ENCODE results near the gene FAM124B. TPM values are rescaled to one million over a fixed set of nuclear protein-coding genes. Genes with fewer than 3 reads are reported as not detected.

FAM124B gene
- polyA plus RNA-seq, 1 of the 3 experiments (the other 2 are of a cell fraction), result not detected

DNA sequence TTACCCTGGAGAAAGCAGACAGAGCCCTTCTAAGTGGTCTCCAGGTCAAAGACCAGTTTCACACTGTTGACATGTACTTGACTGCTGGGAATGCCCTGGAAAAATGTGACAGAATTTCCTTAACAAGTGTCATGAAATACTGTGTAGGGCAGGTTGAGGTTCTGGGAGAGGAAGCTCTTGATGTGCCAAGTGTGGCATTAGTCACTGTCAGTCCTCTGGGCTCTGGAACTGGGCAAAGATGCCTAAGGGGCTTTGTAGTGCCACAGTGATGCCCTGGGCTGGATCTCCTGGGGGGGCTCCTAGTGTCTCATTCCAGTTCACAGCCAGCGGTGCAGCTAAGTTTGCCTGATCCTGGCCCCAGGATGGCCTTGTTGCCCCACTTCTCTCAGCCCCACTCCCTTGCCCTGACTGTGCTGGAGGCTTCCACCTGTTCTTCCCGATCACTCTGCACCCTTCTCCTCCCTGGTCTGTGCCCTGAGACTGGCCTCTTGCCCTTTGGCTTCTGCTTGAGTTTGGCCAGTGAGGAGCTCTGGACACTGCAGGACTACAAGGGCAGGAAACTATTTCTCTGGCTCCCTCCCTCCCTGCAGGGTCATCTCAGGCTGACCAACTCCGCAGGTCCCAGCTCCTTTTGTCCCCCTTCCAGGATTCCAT, 27.0 kb upstream of the FAM124B start:
- CTCF ChIA-PET, result no interaction called here
- WGBS (ENCODE audit: low lambda C conversion rate), result 68% methylated on average over 2 of the region's 3 CpGs
- H3K27me3 ChIP-seq (ENCODE audit: insufficient read depth), result no peaks in the 10 kb centered on the region
- DNase-seq, result no peak
- no peak overlapping the region for H3K4me2 ChIP-seq
- no peaks in the 10 kb centered on the region for H3K9me2 ChIP-seq
- H3K4me3 ChIP-seq (ENCODE audit: low read depth in 2 of 2, low read length in 1 of 2), result no peak overlapping the region
- no peaks in the 10 kb centered on the region for H3K36me3 ChIP-seq (replicated peaks in 1 of 2; ENCODE audit: control insufficient read depth in 1 of 2, insufficient read depth in 2 of 2, low read length in 1 of 2)
- no peak overlapping the region for H3K9ac ChIP-seq
- H3K79me2 ChIP-seq (ENCODE audit: insufficient read depth), result no peaks in the 10 kb centered on the region
- H3K9me3 ChIP-seq, result no peaks in the 10 kb centered on the region
- H3K27ac ChIP-seq (ENCODE audit: low read depth in 2 of 2, low read length in 1 of 2), result no peak overlapping the region
- no peak overlapping the region for H2AFZ ChIP-seq (ENCODE audit: low read depth)
- H4K20me1 ChIP-seq (ENCODE audit: insufficient read depth), result no peaks in the 10 kb centered on the region
- POLR2A ChIA-PET, result no interaction called here
- H3F3A ChIP-seq (replicated peaks; ENCODE audit: insufficient read depth), result no peaks in the 10 kb centered on the region
- TF ChIP-seq, protein P1, sequence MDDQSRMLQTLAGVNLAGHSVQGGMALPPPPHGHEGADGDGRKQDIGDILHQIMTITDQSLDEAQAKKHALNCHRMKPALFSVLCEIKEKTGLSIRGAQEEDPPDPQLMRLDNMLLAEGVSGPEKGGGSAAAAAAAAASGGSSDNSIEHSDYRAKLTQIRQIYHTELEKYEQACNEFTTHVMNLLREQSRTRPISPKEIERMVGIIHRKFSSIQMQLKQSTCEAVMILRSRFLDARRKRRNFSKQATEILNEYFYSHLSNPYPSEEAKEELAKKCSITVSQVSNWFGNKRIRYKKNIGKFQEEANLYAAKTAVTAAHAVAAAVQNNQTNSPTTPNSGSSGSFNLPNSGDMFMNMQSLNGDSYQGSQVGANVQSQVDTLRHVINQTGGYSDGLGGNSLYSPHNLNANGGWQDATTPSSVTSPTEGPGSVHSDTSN (IDR thresholded peaks at IDR 0.05), result no peak
- TF ChIP-seq, protein P2, sequence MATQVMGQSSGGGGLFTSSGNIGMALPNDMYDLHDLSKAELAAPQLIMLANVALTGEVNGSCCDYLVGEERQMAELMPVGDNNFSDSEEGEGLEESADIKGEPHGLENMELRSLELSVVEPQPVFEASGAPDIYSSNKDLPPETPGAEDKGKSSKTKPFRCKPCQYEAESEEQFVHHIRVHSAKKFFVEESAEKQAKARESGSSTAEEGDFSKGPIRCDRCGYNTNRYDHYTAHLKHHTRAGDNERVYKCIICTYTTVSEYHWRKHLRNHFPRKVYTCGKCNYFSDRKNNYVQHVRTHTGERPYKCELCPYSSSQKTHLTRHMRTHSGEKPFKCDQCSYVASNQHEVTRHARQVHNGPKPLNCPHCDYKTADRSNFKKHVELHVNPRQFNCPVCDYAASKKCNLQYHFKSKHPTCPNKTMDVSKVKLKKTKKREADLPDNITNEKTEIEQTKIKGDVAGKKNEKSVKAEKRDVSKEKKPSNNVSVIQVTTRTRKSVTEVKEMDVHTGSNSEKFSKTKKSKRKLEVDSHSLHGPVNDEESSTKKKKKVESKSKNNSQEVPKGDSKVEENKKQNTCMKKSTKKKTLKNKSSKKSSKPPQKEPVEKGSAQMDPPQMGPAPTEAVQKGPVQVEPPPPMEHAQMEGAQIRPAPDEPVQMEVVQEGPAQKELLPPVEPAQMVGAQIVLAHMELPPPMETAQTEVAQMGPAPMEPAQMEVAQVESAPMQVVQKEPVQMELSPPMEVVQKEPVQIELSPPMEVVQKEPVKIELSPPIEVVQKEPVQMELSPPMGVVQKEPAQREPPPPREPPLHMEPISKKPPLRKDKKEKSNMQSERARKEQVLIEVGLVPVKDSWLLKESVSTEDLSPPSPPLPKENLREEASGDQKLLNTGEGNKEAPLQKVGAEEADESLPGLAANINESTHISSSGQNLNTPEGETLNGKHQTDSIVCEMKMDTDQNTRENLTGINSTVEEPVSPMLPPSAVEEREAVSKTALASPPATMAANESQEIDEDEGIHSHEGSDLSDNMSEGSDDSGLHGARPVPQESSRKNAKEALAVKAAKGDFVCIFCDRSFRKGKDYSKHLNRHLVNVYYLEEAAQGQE (IDR thresholded peaks at IDR 0.05; ENCODE audit: low read depth, low read length), result no peak
- TF ChIP-seq MXI1 (IDR thresholded peaks at IDR 0.05; ENCODE audit: low read depth, low read length) (no peak), EP300 (IDR thresholded peaks at IDR 0.05; ENCODE audit: borderline replicate concordance in 1 of 2, low read depth in 1 of 2, low read length in 1 of 2) (no peak), NRF1 (IDR thresholded peaks at IDR 0.05; ENCODE audit: low read depth, low read length) (no peak), RFX5 (IDR thresholded peaks at IDR 0.05; ENCODE audit: low read length) (no peak), CTCF (IDR thresholded peaks at IDR 0.05) (no peak), GATA2 (CRISPR knock-in tag; IDR thresholded peaks at IDR 0.05) (no peak), CHD2 (IDR thresholded peaks at IDR 0.05; ENCODE audit: low read length, partially characterized antibody) (no peak), TAF1 (IDR thresholded peaks at IDR 0.05; ENCODE audit: borderline replicate concordance, low read depth, low read length) (no peak), FOXM1 (IDR thresholded peaks at IDR 0.05; ENCODE audit: low read depth) (no peak)
- TF ChIP-seq, protein P3, sequence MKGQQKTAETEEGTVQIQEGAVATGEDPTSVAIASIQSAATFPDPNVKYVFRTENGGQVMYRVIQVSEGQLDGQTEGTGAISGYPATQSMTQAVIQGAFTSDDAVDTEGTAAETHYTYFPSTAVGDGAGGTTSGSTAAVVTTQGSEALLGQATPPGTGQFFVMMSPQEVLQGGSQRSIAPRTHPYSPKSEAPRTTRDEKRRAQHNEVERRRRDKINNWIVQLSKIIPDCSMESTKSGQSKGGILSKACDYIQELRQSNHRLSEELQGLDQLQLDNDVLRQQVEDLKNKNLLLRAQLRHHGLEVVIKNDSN (IDR thresholded peaks at IDR 0.05; ENCODE audit: borderline replicate concordance, low read depth), result no peak
- H3K4me1 ChIP-seq (ENCODE audit: control insufficient read depth in 1 of 2, insufficient read depth in 2 of 2, low read depth in 1 of 2, low read length in 1 of 2), result no peaks in the 10 kb centered on the region
